GM12878 (cell line): Measurements from ENCODE around the gene CPT2. TPM values are rescaled to one million over a fixed set of nuclear protein-coding genes. Genes with fewer than 3 reads are reported as not detected.

Source experiments
- BHLHE40 ChIP-seq, 2 experiments: fragments of 450-650 bp in 1 of 2; IDR thresholded peaks; 2 replicates each; pipeline ENCODE4 v1.6.1; 2011 to 2017; ENCODE audit warnings: low read depth in 2 of 2, borderline replicate concordance in 1 of 2, improper control_type of control experiment in 1 of 2, low read length in 1 of 2, mild to moderate bottlenecking in 1 of 2
- CBX3 ChIP-seq: fragments of 200-600 bp; sonication (generic); IDR thresholded peaks from 2 replicates; pipeline ENCODE4 v1.6.1; 2016; ENCODE audit warnings: low read depth, borderline replicate concordance
- LARP7 ChIP-seq: fragments of 450-650 bp; IDR thresholded peaks from 2 replicates; pipeline ENCODE4 v1.6.1; 2017; ENCODE audit warnings: mild to moderate bottlenecking
- MTA3 ChIP-seq: IDR thresholded peaks from 2 replicates; pipeline ENCODE4 v1.6.1; 2012; ENCODE audit warnings: low read length, inconsistent platforms, borderline replicate concordance
- SMC3 ChIP-seq: IDR thresholded peaks from 2 replicates; pipeline ENCODE4 v1.6.1; 2011; ENCODE audit warnings: low read length, improper control_type of control experiment, borderline replicate concordance
- WRNIP1 ChIP-seq: IDR thresholded peaks from 2 replicates; pipeline ENCODE4 v1.6.1; 2011; ENCODE audit warnings: low read depth, low read length, improper control_type of control experiment, borderline replicate concordance
- polyA plus RNA-seq, 11 experiments: library from polyadenylated mRNA; depleted of rRNA in 4 of 11; unstranded in 6 of 11; stranded (reverse) in 5 of 11; fragments of >200 nt; fragmentation: Nextera tagmentation in 4 of 11; fragmentation: Illumina TruSeq in 1 of 11; extraction: Ambion mirVana in 4 of 11; extraction: Trizol in 1 of 11; gene quantifications; 1 replicate in 1 of 11; 2 replicates in 10 of 11; pipeline versions ENCODE4 v1.2.1 to v1.2.3, GENCODE V29; 2011 to 2016; ENCODE audit warnings: inconsistent platforms in 2 of 11, missing spikeins in 2 of 11, low read depth in 1 of 11
- total RNA-seq, 4 experiments: library from RNA; depleted of rRNA in 3 of 4; stranded (reverse); fragments of >200 nt in 3 of 4; fragmentation: Illumina TruSeq in 1 of 4; extraction: Trizol in 1 of 4; gene quantifications; 2 replicates each; pipeline versions ENCODE4 v1.2.1 to v1.2.3, GENCODE V29; 2013 to 2021
- TF ChIP-seq, protein P1 (sequence below): IDR thresholded peaks from 2 replicates; pipeline ENCODE4 v1.6.1; 2012; ENCODE audit warnings: mild to moderate bottlenecking, low read depth, low read length
- TF ChIP-seq, protein P2 (sequence below): fragments of 450-650 bp; IDR thresholded peaks from 2 replicates; pipeline ENCODE4 v1.6.1; 2018; ENCODE audit warnings: mild to moderate bottlenecking, low read depth, moderate library complexity; ENCODE audit not compliant: partially characterized antibody
- TF ChIP-seq, protein P3 (sequence below): IDR thresholded peaks from 2 replicates; pipeline ENCODE4 v1.6.1; 2011; ENCODE audit warnings: borderline replicate concordance, low read depth, mild to moderate bottlenecking, moderate library complexity, low read length; ENCODE audit not compliant: insufficient read depth, poor library complexity, severe bottlenecking
- TF ChIP-seq, protein P4 (sequence below): fragments of 450-650 bp; IDR thresholded peaks from 2 replicates; pipeline ENCODE4 v1.6.1; 2017; ENCODE audit warnings: borderline replicate concordance
- TF ChIP-seq, protein P5 (sequence below): fragments of 450-650 bp; formaldehyde crosslinking; IDR thresholded peaks from 2 replicates; pipeline ENCODE4 v1.5.0; 2022; ENCODE audit warnings: mild to moderate bottlenecking, missing genetic modification characterization

Gene CPT2
- total and polyA plus RNA-seq, 10 of the 15 experiments (the other 5 are each of a cell fraction or from before 2014, with no cell fraction given): 10.1 to 36.2 (median 26.3) TPM

DNA sequence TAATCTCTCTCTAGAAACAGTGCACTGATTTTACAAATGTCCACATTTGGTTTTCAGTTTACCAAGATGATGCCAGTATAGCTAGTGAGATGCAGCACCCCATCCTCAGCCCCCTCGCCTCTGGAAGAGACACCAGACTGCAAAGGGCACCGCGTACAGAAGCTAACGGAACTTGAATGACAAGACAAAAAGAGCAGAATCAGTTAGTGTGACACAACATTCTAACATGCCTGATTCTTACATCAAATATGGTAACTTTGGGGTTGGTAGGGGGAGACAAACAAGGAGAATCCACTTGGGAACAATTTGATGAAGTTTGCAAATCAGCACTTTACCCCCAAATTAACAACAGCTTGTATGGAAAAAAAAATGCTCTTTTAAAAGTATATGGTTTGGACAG lies 45.8 kb downstream of the CPT2 start (continued):
- TF ChIP-seq, protein P1, sequence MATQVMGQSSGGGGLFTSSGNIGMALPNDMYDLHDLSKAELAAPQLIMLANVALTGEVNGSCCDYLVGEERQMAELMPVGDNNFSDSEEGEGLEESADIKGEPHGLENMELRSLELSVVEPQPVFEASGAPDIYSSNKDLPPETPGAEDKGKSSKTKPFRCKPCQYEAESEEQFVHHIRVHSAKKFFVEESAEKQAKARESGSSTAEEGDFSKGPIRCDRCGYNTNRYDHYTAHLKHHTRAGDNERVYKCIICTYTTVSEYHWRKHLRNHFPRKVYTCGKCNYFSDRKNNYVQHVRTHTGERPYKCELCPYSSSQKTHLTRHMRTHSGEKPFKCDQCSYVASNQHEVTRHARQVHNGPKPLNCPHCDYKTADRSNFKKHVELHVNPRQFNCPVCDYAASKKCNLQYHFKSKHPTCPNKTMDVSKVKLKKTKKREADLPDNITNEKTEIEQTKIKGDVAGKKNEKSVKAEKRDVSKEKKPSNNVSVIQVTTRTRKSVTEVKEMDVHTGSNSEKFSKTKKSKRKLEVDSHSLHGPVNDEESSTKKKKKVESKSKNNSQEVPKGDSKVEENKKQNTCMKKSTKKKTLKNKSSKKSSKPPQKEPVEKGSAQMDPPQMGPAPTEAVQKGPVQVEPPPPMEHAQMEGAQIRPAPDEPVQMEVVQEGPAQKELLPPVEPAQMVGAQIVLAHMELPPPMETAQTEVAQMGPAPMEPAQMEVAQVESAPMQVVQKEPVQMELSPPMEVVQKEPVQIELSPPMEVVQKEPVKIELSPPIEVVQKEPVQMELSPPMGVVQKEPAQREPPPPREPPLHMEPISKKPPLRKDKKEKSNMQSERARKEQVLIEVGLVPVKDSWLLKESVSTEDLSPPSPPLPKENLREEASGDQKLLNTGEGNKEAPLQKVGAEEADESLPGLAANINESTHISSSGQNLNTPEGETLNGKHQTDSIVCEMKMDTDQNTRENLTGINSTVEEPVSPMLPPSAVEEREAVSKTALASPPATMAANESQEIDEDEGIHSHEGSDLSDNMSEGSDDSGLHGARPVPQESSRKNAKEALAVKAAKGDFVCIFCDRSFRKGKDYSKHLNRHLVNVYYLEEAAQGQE: no peak
- TF ChIP-seq, protein P2, sequence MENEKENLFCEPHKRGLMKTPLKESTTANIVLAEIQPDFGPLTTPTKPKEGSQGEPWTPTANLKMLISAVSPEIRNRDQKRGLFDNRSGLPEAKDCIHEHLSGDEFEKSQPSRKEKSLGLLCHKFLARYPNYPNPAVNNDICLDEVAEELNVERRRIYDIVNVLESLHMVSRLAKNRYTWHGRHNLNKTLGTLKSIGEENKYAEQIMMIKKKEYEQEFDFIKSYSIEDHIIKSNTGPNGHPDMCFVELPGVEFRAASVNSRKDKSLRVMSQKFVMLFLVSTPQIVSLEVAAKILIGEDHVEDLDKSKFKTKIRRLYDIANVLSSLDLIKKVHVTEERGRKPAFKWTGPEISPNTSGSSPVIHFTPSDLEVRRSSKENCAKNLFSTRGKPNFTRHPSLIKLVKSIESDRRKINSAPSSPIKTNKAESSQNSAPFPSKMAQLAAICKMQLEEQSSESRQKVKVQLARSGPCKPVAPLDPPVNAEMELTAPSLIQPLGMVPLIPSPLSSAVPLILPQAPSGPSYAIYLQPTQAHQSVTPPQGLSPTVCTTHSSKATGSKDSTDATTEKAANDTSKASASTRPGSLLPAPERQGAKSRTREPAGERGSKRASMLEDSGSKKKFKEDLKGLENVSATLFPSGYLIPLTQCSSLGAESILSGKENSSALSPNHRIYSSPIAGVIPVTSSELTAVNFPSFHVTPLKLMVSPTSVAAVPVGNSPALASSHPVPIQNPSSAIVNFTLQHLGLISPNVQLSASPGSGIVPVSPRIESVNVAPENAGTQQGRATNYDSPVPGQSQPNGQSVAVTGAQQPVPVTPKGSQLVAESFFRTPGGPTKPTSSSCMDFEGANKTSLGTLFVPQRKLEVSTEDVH: no peak
- TF ChIP-seq CBX3: no peak
- TF ChIP-seq, protein P3, sequence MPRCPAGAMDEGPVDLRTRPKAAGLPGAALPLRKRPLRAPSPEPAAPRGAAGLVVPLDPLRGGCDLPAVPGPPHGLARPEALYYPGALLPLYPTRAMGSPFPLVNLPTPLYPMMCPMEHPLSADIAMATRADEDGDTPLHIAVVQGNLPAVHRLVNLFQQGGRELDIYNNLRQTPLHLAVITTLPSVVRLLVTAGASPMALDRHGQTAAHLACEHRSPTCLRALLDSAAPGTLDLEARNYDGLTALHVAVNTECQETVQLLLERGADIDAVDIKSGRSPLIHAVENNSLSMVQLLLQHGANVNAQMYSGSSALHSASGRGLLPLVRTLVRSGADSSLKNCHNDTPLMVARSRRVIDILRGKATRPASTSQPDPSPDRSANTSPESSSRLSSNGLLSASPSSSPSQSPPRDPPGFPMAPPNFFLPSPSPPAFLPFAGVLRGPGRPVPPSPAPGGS: no peak
- no peak for TF ChIP-seq WRNIP1
- no peak for TF ChIP-seq BHLHE40 (IDR thresholded peaks at IDR 0.05; ENCODE audit: borderline replicate concordance in 1 of 2, low read depth in 2 of 2, low read length in 1 of 2)
- TF ChIP-seq, protein P4, sequence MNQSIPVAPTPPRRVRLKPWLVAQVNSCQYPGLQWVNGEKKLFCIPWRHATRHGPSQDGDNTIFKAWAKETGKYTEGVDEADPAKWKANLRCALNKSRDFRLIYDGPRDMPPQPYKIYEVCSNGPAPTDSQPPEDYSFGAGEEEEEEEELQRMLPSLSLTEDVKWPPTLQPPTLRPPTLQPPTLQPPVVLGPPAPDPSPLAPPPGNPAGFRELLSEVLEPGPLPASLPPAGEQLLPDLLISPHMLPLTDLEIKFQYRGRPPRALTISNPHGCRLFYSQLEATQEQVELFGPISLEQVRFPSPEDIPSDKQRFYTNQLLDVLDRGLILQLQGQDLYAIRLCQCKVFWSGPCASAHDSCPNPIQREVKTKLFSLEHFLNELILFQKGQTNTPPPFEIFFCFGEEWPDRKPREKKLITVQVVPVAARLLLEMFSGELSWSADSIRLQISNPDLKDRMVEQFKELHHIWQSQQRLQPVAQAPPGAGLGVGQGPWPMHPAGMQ: no peak
- no peak for TF ChIP-seq MTA3
- no peak for TF ChIP-seq SMC3
- TF ChIP-seq, protein P5, sequence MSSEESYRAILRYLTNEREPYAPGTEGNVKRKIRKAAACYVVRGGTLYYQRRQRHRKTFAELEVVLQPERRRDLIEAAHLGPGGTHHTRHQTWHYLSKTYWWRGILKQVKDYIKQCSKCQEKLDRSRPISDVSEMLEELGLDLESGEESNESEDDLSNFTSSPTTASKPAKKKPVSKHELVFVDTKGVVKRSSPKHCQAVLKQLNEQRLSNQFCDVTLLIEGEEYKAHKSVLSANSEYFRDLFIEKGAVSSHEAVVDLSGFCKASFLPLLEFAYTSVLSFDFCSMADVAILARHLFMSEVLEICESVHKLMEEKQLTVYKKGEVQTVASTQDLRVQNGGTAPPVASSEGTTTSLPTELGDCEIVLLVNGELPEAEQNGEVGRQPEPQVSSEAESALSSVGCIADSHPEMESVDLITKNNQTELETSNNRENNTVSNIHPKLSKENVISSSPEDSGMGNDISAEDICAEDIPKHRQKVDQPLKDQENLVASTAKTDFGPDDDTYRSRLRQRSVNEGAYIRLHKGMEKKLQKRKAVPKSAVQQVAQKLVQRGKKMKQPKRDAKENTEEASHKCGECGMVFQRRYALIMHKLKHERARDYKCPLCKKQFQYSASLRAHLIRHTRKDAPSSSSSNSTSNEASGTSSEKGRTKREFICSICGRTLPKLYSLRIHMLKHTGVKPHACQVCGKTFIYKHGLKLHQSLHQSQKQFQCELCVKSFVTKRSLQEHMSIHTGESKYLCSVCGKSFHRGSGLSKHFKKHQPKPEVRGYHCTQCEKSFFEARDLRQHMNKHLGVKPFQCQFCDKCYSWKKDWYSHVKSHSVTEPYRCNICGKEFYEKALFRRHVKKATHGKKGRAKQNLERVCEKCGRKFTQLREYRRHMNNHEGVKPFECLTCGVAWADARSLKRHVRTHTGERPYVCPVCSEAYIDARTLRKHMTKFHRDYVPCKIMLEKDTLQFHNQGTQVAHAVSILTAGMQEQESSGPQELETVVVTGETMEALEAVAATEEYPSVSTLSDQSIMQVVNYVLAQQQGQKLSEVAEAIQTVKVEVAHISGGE: no peak
- TF ChIP-seq LARP7: no peak
- TF ChIP-seq, all 136 proteins: peak for 0
